GM11168 (cell line): Measurements from ENCODE around the gene ARHGAP15.

Experiments used
- in situ Hi-C: fragments of 300-500 bp; cut with MboI; formaldehyde crosslinking; loops from one replicate; pipeline ENCODE4 v1.12.0; 2022; ENCODE audit warnings: low sequenced_read_pairs; ENCODE audit not compliant: unreplicated experiment

The ARHGAP15 gene

DNA sequence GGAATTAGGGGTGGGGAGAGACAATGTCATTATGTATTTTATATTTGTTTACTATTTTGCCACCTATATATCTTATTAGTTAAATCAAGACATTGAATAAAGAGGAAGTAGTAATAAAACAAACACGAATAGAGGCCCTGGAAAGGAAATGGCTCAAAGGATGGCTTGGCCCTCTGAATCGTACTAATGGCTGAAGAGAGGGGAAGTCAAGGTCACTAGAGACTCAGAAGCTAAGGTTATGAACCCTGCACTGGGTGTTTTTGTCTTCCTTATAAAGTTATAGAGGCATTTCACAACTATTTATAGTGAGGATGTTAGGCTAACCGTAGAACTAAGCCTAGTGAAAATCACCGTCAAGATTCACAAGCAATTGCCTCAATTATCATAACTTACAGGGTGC lies 685.9 kb downstream of the ARHGAP15 start:
- in situ Hi-C loops = no loop called here

DNA sequence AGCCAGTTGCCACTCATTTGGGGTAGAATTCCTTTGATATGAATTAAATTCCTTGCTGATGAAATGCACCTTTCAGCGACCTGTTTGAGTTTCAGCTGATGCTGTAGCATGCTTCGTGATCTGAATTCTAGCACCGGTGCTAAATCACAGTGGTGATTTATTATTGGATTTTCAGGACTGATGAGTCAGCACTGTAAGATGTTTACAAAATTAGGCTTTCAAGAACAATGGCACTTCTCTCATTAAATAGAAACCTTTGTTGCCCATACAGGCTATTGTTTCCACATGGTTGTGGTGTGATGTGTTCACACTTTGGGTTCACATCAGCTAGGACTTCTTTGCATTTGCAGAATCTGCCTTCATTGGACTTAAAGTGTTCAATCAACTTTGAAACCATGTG lies 687.7 kb downstream of the ARHGAP15 start:
- in situ Hi-C loops = no loop called here
